A549 (cell line): Measurements from ENCODE around the gene FAM120A.

Experiments used
- CTCF ChIP-seq: fragments of >200 bp; sonication (Bioruptor Twin); formaldehyde crosslinking; IDR thresholded peaks from 3 replicates; pipeline ENCODE4 v1.5.1; 2016
- ELK1 ChIP-seq: fragments of 150-350 bp; IDR thresholded peaks from 2 replicates; pipeline ENCODE4 v1.6.1; 2014; ENCODE audit warnings: low read depth, mild to moderate bottlenecking, low read length
- HDAC2 ChIP-seq: fragments of 200-600 bp; sonication (generic); IDR thresholded peaks from 2 replicates; pipeline ENCODE4 v1.6.1; 2016
- HOXA7 ChIP-seq: fragments of 250-450 bp; sonication (Bioruptor Pico); IDR thresholded peaks from 2 replicates; pipeline ENCODE4 v1.5.0; 2020; ENCODE audit warnings: mild to moderate bottlenecking, moderate library complexity
- MAFK ChIP-seq: fragments of 450-650 bp; IDR thresholded peaks from 2 replicates; pipeline ENCODE4 v1.6.1; 2014; ENCODE audit not compliant: partially characterized antibody
- MYC ChIP-seq: IDR thresholded peaks from 2 replicates; pipeline ENCODE4 v1.6.1; 2012; ENCODE audit warnings: mild to moderate bottlenecking, inconsistent platforms, low read length, improper control_type of control experiment, borderline replicate concordance
- POLR2A ChIP-seq: IDR thresholded peaks from 2 replicates; pipeline ENCODE4 v1.6.1; 2012; ENCODE audit warnings: mild to moderate bottlenecking, low read length
- RARB ChIP-seq: fragments of 250-450 bp; sonication (Bioruptor Pico); IDR thresholded peaks from 2 replicates; pipeline ENCODE4 v1.8.0; 2021; ENCODE audit warnings: mild to moderate bottlenecking, moderate library complexity
- REST ChIP-seq: fragments of 200-600 bp; sonication (generic); IDR thresholded peaks from 2 replicates; pipeline ENCODE4 v1.6.1; 2016; ENCODE audit warnings: antibody characterized with exemption, mild to moderate bottlenecking, moderate library complexity

DNA sequence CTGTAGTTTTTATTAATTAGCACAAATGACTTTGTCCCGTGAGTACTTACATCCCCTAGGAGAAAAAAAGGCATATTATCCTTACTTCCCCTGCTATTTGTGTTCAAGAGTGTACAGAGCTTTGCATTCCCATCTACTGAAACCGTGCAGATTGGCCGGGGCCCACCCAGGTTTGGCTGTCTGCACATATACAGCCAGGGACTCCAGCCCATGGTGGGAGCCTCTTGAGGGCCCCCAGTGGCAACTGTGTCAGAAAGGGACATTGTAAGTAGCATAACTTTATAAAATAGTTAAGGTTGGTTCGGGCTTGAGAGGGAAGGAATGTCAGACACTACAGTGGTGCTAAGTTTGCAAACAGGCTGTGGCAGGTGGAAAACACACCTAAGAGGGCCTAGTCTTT, 149.6 kb downstream of the FAM120A start:
- TF ChIP-seq HDAC2 (no peak), MYC (no peak), ELK1 (no peak), HOXA7 (no peak), POLR2A (no peak), RARB (CRISPR knock-in tag) (no peak), MAFK (no peak), REST (no peak), CTCF (no peak)
